Liver (tissue), 3 donors: Measurements from ENCODE around the gene SYCN.

Source experiments
- TF ChIP-seq, protein P1 (sequence below): IDR thresholded peaks from 2 replicates; pipeline ENCODE4 v1.6.1; 2016; ENCODE audit warnings: antibody characterized with exemption
- TF ChIP-seq, protein P2 (sequence below): fragments of 150-350 bp; IDR thresholded peaks from 2 replicates; pipeline ENCODE4 v1.5.1; 2017; ENCODE audit warnings: improper control_type of control experiment, low read depth, low read length; ENCODE audit not compliant: missing input control
- donor health status: healthy.
- donor health status: healthy.

DNA sequence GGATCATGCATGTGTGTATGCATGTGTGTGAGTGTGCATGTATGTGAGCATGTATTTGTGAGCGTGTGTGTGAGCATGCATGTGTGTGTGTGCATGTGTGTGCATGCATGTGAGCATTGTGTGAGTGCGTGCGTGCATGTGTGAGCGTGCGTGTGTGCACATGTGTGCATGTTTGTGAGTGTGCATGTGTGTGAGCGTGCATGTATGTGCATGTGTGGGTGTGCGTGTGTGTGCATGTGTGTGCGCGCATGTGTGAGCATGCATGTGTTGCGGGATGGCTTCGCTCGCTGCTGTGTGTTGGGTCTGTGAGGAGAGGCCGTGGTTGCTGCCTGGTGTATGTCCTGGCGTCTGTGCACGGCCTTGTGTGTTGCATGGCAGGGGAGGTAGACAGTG, 46.1 kb downstream of the SYCN start:
- TF ChIP-seq, protein P1, sequence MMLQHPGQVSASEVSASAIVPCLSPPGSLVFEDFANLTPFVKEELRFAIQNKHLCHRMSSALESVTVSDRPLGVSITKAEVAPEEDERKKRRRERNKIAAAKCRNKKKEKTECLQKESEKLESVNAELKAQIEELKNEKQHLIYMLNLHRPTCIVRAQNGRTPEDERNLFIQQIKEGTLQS = no peak
- TF ChIP-seq, protein P2, sequence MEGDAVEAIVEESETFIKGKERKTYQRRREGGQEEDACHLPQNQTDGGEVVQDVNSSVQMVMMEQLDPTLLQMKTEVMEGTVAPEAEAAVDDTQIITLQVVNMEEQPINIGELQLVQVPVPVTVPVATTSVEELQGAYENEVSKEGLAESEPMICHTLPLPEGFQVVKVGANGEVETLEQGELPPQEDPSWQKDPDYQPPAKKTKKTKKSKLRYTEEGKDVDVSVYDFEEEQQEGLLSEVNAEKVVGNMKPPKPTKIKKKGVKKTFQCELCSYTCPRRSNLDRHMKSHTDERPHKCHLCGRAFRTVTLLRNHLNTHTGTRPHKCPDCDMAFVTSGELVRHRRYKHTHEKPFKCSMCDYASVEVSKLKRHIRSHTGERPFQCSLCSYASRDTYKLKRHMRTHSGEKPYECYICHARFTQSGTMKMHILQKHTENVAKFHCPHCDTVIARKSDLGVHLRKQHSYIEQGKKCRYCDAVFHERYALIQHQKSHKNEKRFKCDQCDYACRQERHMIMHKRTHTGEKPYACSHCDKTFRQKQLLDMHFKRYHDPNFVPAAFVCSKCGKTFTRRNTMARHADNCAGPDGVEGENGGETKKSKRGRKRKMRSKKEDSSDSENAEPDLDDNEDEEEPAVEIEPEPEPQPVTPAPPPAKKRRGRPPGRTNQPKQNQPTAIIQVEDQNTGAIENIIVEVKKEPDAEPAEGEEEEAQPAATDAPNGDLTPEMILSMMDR = no peak
